Endodermal cell (in vitro differentiated cells): ENCODE measurements around the gene TOMM40L. TPM values are rescaled to one million over a fixed set of nuclear protein-coding genes. Genes with fewer than 3 reads are reported as not detected.

Source experiments
- DNase-seq: peaks from one replicate; pipeline ENCODE4 v3.0.0-alpha.2; 2017
- H3K27ac ChIP-seq: 2 replicates; pipeline ENCODE4 v1.5.1; 2013; ENCODE audit warnings: mild to moderate bottlenecking, low read depth, low read length, moderate library complexity
- H3K27me3 ChIP-seq: 2 replicates; pipeline ENCODE4 v1.6.1; 2013; ENCODE audit warnings: mild to moderate bottlenecking, low read length, moderate library complexity; ENCODE audit not compliant: insufficient read depth, control insufficient read depth, poor library complexity, severe bottlenecking
- H3K36me3 ChIP-seq: 2 replicates; pipeline ENCODE4 v1.7.0; 2013; ENCODE audit warnings: mild to moderate bottlenecking, low read length, moderate library complexity; ENCODE audit not compliant: control insufficient read depth, insufficient read depth
- H3K4me1 ChIP-seq: one replicate; pipeline ENCODE4 v1.7.0; 2013; ENCODE audit warnings: low read length; ENCODE audit not compliant: control insufficient read depth, insufficient read depth
- H3K4me3 ChIP-seq: 2 replicates; pipeline ENCODE4 v1.5.1; 2013; ENCODE audit warnings: mild to moderate bottlenecking, low read length, moderate library complexity
- H3K9ac ChIP-seq: 2 replicates; pipeline ENCODE4 v1.6.1; 2013; ENCODE audit warnings: mild to moderate bottlenecking, low read length, moderate library complexity; ENCODE audit not compliant: poor library complexity, severe bottlenecking; ENCODE audit errors: extremely low read depth
- H3K9me3 ChIP-seq: 2 replicates; pipeline ENCODE4 v1.6.1; 2013; ENCODE audit warnings: mild to moderate bottlenecking, low read length, moderate library complexity; ENCODE audit not compliant: control insufficient read depth
- H3K27ac Mint-ChIP-seq: 2 replicates; pipeline ENCODE4 v1.8.0; 2020; ENCODE audit warnings: mixed read lengths
- H3K27me3 Mint-ChIP-seq: 2 replicates; pipeline ENCODE4 v1.8.0; 2021; ENCODE audit warnings: mild to moderate bottlenecking, mixed read lengths; ENCODE audit not compliant: insufficient read depth
- H3K36me3 Mint-ChIP-seq: 2 replicates; pipeline ENCODE4 v1.8.0; 2020; ENCODE audit warnings: low read depth, mixed read lengths
- H3K4me1 Mint-ChIP-seq: 2 replicates; pipeline ENCODE4 v1.8.0; 2020; ENCODE audit warnings: mixed read lengths
- H3K4me3 Mint-ChIP-seq: 2 replicates; pipeline ENCODE4 v1.8.0; 2020; ENCODE audit warnings: mild to moderate bottlenecking, moderate library complexity, mixed read lengths
- H3K9me3 Mint-ChIP-seq: 2 replicates; pipeline ENCODE4 v1.8.0; 2020; ENCODE audit warnings: mild to moderate bottlenecking, mixed read lengths
- WGBS, 2 experiments: methylation state at CpG; one replicate each; pipeline versions ENCODE4 v1.1.5 to v1.1.7; 2013; ENCODE audit warnings: missing lambda C conversion rate in 2 of 2, mixed read lengths in 1 of 2; ENCODE audit not compliant: insufficient coverage in 1 of 2, insufficient read length in 1 of 2; 5-methylcytosine and 5-hydroxymethylcytosine counted together
- total RNA-seq, 2 donors: library from RNA; stranded (reverse); fragmentation: NEBNext Ultra II Directional in 1 of 2; extraction: Animal tissue kit (Norgen Biotek cat#: 25700) in 1 of 2; gene quantifications; 2 replicates in 1 of 2; 3 replicates in 1 of 2; pipeline ENCODE4 v1.2.1, GENCODE V29; 2021
- TF ChIP-seq, protein P1 (sequence below): fragments of 200-600 bp; sonication (generic); conservative IDR thresholded peaks from 2 replicates; pipeline ENCODE4 v1.5.0; 2021; ENCODE audit warnings: antibody characterized with exemption, mild to moderate bottlenecking

The TOMM40L gene
- total RNA-seq, 2 donors from 2014 or later = 9.0 to 11.6 TPM

- H3K9me3 Mint-ChIP-seq = no peaks in the 10 kb centered on the region
- no peaks in the 10 kb centered on the region for H3K27me3 ChIP-seq
- H3K4me1 ChIP-seq = no peaks in the 10 kb centered on the region
- DNase-seq = no peak
- H3K4me3 Mint-ChIP-seq = no peak within 1 kb of the TSS
- no peaks in the 10 kb centered on the region for H3K4me1 Mint-ChIP-seq
- no peaks in the 10 kb centered on the region for H3K36me3 ChIP-seq
- no peak within 1 kb of the TSS for H3K27ac Mint-ChIP-seq
- H3K27ac ChIP-seq = no peak within 1 kb of the TSS
- TF ChIP-seq, protein P1, sequence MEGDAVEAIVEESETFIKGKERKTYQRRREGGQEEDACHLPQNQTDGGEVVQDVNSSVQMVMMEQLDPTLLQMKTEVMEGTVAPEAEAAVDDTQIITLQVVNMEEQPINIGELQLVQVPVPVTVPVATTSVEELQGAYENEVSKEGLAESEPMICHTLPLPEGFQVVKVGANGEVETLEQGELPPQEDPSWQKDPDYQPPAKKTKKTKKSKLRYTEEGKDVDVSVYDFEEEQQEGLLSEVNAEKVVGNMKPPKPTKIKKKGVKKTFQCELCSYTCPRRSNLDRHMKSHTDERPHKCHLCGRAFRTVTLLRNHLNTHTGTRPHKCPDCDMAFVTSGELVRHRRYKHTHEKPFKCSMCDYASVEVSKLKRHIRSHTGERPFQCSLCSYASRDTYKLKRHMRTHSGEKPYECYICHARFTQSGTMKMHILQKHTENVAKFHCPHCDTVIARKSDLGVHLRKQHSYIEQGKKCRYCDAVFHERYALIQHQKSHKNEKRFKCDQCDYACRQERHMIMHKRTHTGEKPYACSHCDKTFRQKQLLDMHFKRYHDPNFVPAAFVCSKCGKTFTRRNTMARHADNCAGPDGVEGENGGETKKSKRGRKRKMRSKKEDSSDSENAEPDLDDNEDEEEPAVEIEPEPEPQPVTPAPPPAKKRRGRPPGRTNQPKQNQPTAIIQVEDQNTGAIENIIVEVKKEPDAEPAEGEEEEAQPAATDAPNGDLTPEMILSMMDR = no peak
- H3K9ac ChIP-seq = no peak within 1 kb of the TSS
- WGBS, 2 experiments = 62 to 89% methylated on average over 2 to 4 of the region's 4 CpGs
- H3K36me3 Mint-ChIP-seq = no peaks in the 10 kb centered on the region
- H3K9me3 ChIP-seq = no peaks in the 10 kb centered on the region
- peaks cover 4% of the 10 kb centered on the region for H3K27me3 Mint-ChIP-seq
- no peak within 1 kb of the TSS for H3K4me3 ChIP-seq
Observed at GRCh38 chr1:161238039-161238473, 12.2 kb downstream of the TOMM40L start, which contains the start of gene NR1I3. Gene NR1I3 (minus strand): TSS chr1:161238203. CDS start chr1:161236565, 1,638 bp downstream.

DNA sequence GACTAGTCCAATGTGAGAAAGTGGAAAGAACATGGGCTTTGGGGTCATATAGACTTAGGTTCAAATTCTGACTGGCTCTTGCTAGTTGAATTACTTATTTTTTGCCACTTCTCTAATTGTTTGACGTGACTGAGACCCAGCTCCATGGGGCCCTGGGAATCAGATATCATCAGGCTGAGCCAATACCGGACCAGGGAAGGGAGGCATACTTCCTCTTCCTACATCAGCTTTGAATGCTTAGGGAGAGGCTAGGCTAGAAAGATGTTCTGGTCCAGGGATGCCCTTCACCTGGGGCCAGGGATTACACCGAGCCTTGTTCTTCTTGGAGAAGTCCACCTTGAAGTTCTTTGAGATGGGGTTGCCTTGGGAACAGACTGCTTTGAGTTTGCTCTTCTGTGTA is 15.8 kb downstream of the TOMM40L start:
- Mint-ChIP-seq H3K27ac (no peak overlapping the region), H3K27me3 (peaks cover 4% of the 10 kb centered on the region), H3K36me3 (no peaks in the 10 kb centered on the region), H3K4me3 (no peak overlapping the region), H3K9me3 (no peaks in the 10 kb centered on the region), H3K4me1 (no peaks in the 10 kb centered on the region)
- TF ChIP-seq, protein P1 = no peak
- Histone ChIP-seq H3K27me3 (no peaks in the 10 kb centered on the region), H3K4me3 (no peak overlapping the region), H3K9me3 (no peaks in the 10 kb centered on the region), H3K36me3 (no peaks in the 10 kb centered on the region), H3K4me1 (no peaks in the 10 kb centered on the region), H3K27ac (no peak overlapping the region), H3K9ac (no peak overlapping the region)
- no peak for DNase-seq
- WGBS, 2 experiments = 80 to 88% methylated on average over 1 to 3 of the region's 3 CpGs

DNA sequence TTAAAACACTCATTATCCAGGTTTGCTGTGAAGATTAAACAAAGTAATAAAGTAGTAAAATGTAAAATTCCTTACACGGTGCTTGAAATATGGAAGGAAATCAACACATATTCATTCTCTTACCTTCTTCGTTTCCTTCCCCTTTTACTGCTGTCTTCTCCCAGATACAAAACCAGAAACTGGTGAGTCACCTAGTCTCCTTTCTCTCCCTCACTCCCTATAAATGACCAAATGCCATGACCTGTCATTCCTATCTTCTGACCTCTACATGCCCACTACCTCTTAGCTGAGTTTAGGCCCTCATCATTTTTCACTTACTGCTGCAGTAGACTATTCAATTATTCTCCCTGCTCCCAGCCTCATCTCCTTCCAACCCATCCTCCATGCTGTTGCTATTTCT is 16.5 kb downstream of the TOMM40L start:
- Mint-ChIP-seq H3K4me3 (no peak overlapping the region), H3K27me3 (peaks cover 4% of the 10 kb centered on the region), H3K27ac (no peak overlapping the region), H3K9me3 (no peaks in the 10 kb centered on the region), H3K36me3 (no peaks in the 10 kb centered on the region), H3K4me1 (no peaks in the 10 kb centered on the region)
- Histone ChIP-seq H3K4me1 (no peaks in the 10 kb centered on the region), H3K4me3 (no peak overlapping the region), H3K36me3 (no peaks in the 10 kb centered on the region), H3K9me3 (no peaks in the 10 kb centered on the region), H3K27me3 (no peaks in the 10 kb centered on the region), H3K27ac (no peak overlapping the region), H3K9ac (no peak overlapping the region)
- no peak for DNase-seq
- WGBS, 2 experiments = 88 to 100% methylated on average over 1 to 2 of the region's 2 CpGs
- TF ChIP-seq, protein P1 = no peak
